H9 (cell line): ENCODE data around the gene KIF16B. TPM values are rescaled to one million over a fixed set of nuclear protein-coding genes. Genes with fewer than 3 reads are reported as not detected.

Source experiments
- DNase-seq: peaks from one replicate; pipeline ENCODE4 v3.0.0-alpha.2; 2017
- H2AFZ ChIP-seq: one replicate; pipeline ENCODE4 v1.6.1; 2013; ENCODE audit warnings: mild to moderate bottlenecking, low read length, control low read depth, moderate library complexity
- H2AK5ac ChIP-seq: 2 replicates; pipeline ENCODE4 v1.6.1; 2013; ENCODE audit warnings: low read length, control low read depth, mixed read lengths; ENCODE audit not compliant: insufficient read length
- H2BK120ac ChIP-seq: one replicate; pipeline ENCODE4 v1.6.1; 2013; ENCODE audit warnings: low read depth, mild to moderate bottlenecking, low read length, control low read depth, inconsistent platforms; ENCODE audit not compliant: poor library complexity, severe bottlenecking
- H2BK12ac ChIP-seq: 2 replicates; pipeline ENCODE4 v1.6.1; 2013; ENCODE audit warnings: low read length, control low read depth, mixed read lengths, low read depth; ENCODE audit not compliant: insufficient read length
- H2BK15ac ChIP-seq: 2 replicates; pipeline ENCODE4 v1.6.1; 2013; ENCODE audit warnings: low read depth, low read length, control low read depth
- H2BK20ac ChIP-seq: one replicate; pipeline ENCODE4 v1.6.1; 2013; ENCODE audit warnings: low read depth, mild to moderate bottlenecking, low read length, control low read depth, inconsistent platforms; ENCODE audit not compliant: poor library complexity, severe bottlenecking
- H2BK5ac ChIP-seq: 2 replicates; pipeline ENCODE4 v1.6.1; 2013; ENCODE audit warnings: low read length, control low read depth, mixed read lengths; ENCODE audit not compliant: insufficient read length
- H3K14ac ChIP-seq: 2 replicates; pipeline ENCODE4 v1.6.1; 2013; ENCODE audit warnings: low read length, control low read depth; ENCODE audit not compliant: insufficient read depth
- H3K18ac ChIP-seq: 2 replicates; pipeline ENCODE4 v1.6.1; 2013; ENCODE audit warnings: low read depth, mild to moderate bottlenecking, mixed read lengths, low read length, control low read depth; ENCODE audit not compliant: insufficient read length
- H3K23ac ChIP-seq: 2 replicates; pipeline ENCODE4 v1.6.1; 2013; ENCODE audit warnings: low read length, control low read depth, mixed read lengths, low read depth; ENCODE audit not compliant: insufficient read length
- H3K23me2 ChIP-seq: 2 replicates; pipeline ENCODE4 v1.6.1; 2013; ENCODE audit warnings: low read depth, mild to moderate bottlenecking, mixed read lengths, low read length, control low read depth; ENCODE audit not compliant: insufficient read length, poor library complexity, severe bottlenecking
- H3K27ac ChIP-seq: 2 replicates; pipeline ENCODE4 v1.5.1; 2013; ENCODE audit warnings: low read length, control low read depth, mixed read lengths, low read depth; ENCODE audit not compliant: insufficient read length
- H3K27me3 ChIP-seq: 2 replicates; pipeline ENCODE4 v1.6.1; 2013; ENCODE audit warnings: low read length, control low read depth, inconsistent platforms; ENCODE audit not compliant: insufficient read depth
- H3K4ac ChIP-seq: 2 replicates; pipeline ENCODE4 v1.6.1; 2013; ENCODE audit warnings: low read depth, mild to moderate bottlenecking, control low read depth, inconsistent platforms, low read length, moderate library complexity
- H3K4me1 ChIP-seq: 2 replicates; pipeline ENCODE4 v1.6.1; 2013; ENCODE audit warnings: low read length, control low read depth, inconsistent platforms; ENCODE audit not compliant: insufficient read depth
- H3K4me2 ChIP-seq: 2 replicates; pipeline ENCODE4 v1.6.1; 2013; ENCODE audit warnings: low read length, control low read depth, mixed read lengths; ENCODE audit not compliant: insufficient read length, insufficient read depth
- H3K56ac ChIP-seq: 2 replicates; pipeline ENCODE4 v1.6.1; 2013; ENCODE audit warnings: low read depth, mild to moderate bottlenecking, mixed read lengths, low read length, control low read depth; ENCODE audit not compliant: insufficient read length
- H3K79me1 ChIP-seq: 2 replicates; pipeline ENCODE4 v1.6.1; 2013; ENCODE audit warnings: low read depth, mild to moderate bottlenecking, moderate library complexity, low read length, control low read depth, inconsistent platforms; ENCODE audit not compliant: insufficient read depth, poor library complexity, severe bottlenecking
- H3K79me2 ChIP-seq: 2 replicates; pipeline ENCODE4 v1.6.1; 2013; ENCODE audit warnings: low read length, control low read depth, inconsistent platforms; ENCODE audit not compliant: insufficient read depth
- H3K9ac ChIP-seq: 2 replicates; pipeline ENCODE4 v1.6.1; 2013; ENCODE audit warnings: low read length, control low read depth, mixed read lengths; ENCODE audit not compliant: insufficient read length; ENCODE audit errors: extremely low read depth
- H3K9me3 ChIP-seq: one replicate; pipeline ENCODE4 v1.6.1; 2013; ENCODE audit warnings: low read depth, low read length, inconsistent platforms; ENCODE audit not compliant: control insufficient read depth
- H3T11ph ChIP-seq: one replicate; pipeline ENCODE4 v1.6.1; 2013; ENCODE audit warnings: mild to moderate bottlenecking, low read length, control low read depth, inconsistent platforms
- H4K20me1 ChIP-seq: one replicate; pipeline ENCODE4 v1.6.1; 2013; ENCODE audit not compliant: control insufficient read depth, insufficient read length, insufficient read depth
- H4K5ac ChIP-seq: 2 replicates; pipeline ENCODE4 v1.6.1; 2013; ENCODE audit warnings: low read depth, mild to moderate bottlenecking, mixed read lengths, low read length, control low read depth; ENCODE audit not compliant: insufficient read length
- H4K8ac ChIP-seq: replicated peaks from 2 replicates; pipeline ENCODE4 v1.6.1; 2013; ENCODE audit warnings: low read length, control low read depth, mixed read lengths, low read depth; ENCODE audit not compliant: insufficient read length
- H4K91ac ChIP-seq: 2 replicates; pipeline ENCODE4 v1.6.1; 2013; ENCODE audit warnings: low read depth, mild to moderate bottlenecking, moderate library complexity, mixed read lengths, low read length, control low read depth; ENCODE audit not compliant: insufficient read length
- H3K27ac Mint-ChIP-seq, 3 experiments: 2 replicates in 2 of 3; 3 replicates in 1 of 3; pipeline ENCODE4 v1.8.0; 2020 to 2021; ENCODE audit warnings: mixed read lengths in 3 of 3, mild to moderate bottlenecking in 1 of 3, moderate library complexity in 1 of 3
- H3K27me3 Mint-ChIP-seq: 2 replicates; pipeline ENCODE4 v1.8.0; 2021; ENCODE audit warnings: low read depth, mild to moderate bottlenecking, moderate library complexity, mixed read lengths
- H3K36me3 Mint-ChIP-seq, 3 experiments: 2 replicates in 2 of 3; 3 replicates in 1 of 3; pipeline ENCODE4 v1.8.0; 2020 to 2021; ENCODE audit warnings: low read depth in 3 of 3, mixed read lengths in 3 of 3; ENCODE audit not compliant: insufficient read depth in 1 of 3
- H3K4me1 Mint-ChIP-seq, 2 experiments: 2 replicates each; pipeline ENCODE4 v1.8.0; 2020; ENCODE audit warnings: mixed read lengths in 2 of 2
- H3K4me3 Mint-ChIP-seq, 2 experiments: 2 replicates in 1 of 2; 3 replicates in 1 of 2; pipeline ENCODE4 v1.8.0; 2020 to 2021; ENCODE audit warnings: mild to moderate bottlenecking in 2 of 2, mixed read lengths in 2 of 2, moderate library complexity in 1 of 2
- H3K9me3 Mint-ChIP-seq, 2 experiments: 2 replicates in 1 of 2; 3 replicates in 1 of 2; pipeline ENCODE4 v1.8.0; 2020; ENCODE audit warnings: mild to moderate bottlenecking in 2 of 2, mixed read lengths in 2 of 2, moderate library complexity in 1 of 2
- WGBS: extraction: QIAGEN DNeasy Blood & Tissue Kit; methylation state at CpG from one replicate; pipeline ENCODE4 v1.1.7; 2013; ENCODE audit warnings: missing lambda C conversion rate, low lambda C conversion rate, mixed read lengths; ENCODE audit not compliant: insufficient read length; ENCODE audit errors: extremely low coverage; 5-methylcytosine and 5-hydroxymethylcytosine counted together
- total RNA-seq: library from RNA; stranded (reverse); gene quantifications from 2 replicates; pipeline ENCODE4 v1.2.1, GENCODE V29; 2021
- TF ChIP-seq, protein P1 (sequence below): fragments of 200-600 bp; sonication (generic); conservative IDR thresholded peaks from 3 replicates; pipeline ENCODE4 v1.8.0; 2021; ENCODE audit warnings: antibody characterized with exemption, mild to moderate bottlenecking

The KIF16B gene
- total RNA-seq, 1 experiment from 2014 or later = 7.4 TPM

DNA sequence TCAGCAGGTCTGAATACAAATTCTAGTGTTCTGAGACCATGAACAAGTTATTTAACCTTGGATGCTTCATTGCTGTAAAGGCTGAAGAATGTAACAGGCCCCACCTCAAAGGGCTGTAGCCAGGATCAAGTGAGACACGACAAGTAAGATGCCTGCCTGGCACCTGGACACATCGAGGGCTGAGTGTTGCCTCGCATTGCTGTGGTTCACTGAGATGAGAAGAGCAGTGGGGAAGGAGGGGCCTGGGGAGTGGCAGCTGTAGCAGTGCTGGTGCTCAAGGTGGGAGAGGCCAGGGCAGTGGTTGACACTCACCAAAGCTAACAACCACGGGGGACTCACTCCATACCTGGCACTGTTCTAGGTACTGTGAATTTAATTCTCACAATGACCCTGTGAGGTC, 187.8 kb downstream of the KIF16B start:
- no peak for DNase-seq
- no CpG with 5 or more reads among the region's 4 CpGs for WGBS
- Mint-ChIP-seq H3K4me3 (no peak overlapping the region), H3K4me1 (no peaks in the 10 kb centered on the region), H3K27ac (no peak overlapping the region), H3K27me3 (no peaks in the 10 kb centered on the region), H3K9me3 (no peaks in the 10 kb centered on the region), H3K36me3 (no peaks in the 10 kb centered on the region)
- Histone ChIP-seq H2BK15ac (no peak overlapping the region), H3K4me1 (no peaks in the 10 kb centered on the region), H2AK5ac (no peak overlapping the region), H2AFZ (no peak overlapping the region), H2BK20ac (no peak overlapping the region), H4K8ac (no peak overlapping the region), H3K79me2 (no peaks in the 10 kb centered on the region), H3K9me3 (no peaks in the 10 kb centered on the region), H3K23ac (no peak overlapping the region), H2BK5ac (no peak overlapping the region), H3K79me1 (no peaks in the 10 kb centered on the region), H2BK120ac (no peak overlapping the region), H3K9ac (no peak overlapping the region), H3K56ac (no peak overlapping the region), H3K27ac (no peak overlapping the region), H3T11ph (no peak overlapping the region), H4K20me1 (no peaks in the 10 kb centered on the region), H3K14ac (no peak overlapping the region), H4K91ac (no peak overlapping the region), H3K23me2 (no peaks in the 10 kb centered on the region), H3K4ac (no peak overlapping the region), H3K18ac (no peak overlapping the region), H4K5ac (no peak overlapping the region), H2BK12ac (no peak overlapping the region), H3K27me3 (no peaks in the 10 kb centered on the region), H3K4me2 (no peak overlapping the region)
- TF ChIP-seq, protein P1, sequence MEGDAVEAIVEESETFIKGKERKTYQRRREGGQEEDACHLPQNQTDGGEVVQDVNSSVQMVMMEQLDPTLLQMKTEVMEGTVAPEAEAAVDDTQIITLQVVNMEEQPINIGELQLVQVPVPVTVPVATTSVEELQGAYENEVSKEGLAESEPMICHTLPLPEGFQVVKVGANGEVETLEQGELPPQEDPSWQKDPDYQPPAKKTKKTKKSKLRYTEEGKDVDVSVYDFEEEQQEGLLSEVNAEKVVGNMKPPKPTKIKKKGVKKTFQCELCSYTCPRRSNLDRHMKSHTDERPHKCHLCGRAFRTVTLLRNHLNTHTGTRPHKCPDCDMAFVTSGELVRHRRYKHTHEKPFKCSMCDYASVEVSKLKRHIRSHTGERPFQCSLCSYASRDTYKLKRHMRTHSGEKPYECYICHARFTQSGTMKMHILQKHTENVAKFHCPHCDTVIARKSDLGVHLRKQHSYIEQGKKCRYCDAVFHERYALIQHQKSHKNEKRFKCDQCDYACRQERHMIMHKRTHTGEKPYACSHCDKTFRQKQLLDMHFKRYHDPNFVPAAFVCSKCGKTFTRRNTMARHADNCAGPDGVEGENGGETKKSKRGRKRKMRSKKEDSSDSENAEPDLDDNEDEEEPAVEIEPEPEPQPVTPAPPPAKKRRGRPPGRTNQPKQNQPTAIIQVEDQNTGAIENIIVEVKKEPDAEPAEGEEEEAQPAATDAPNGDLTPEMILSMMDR = no peak
